Muscle of arm (tissue), 12 donors: ENCODE results near the gene SH2D3C. TPM values are rescaled to one million over a fixed set of nuclear protein-coding genes. Genes with fewer than 3 reads are reported as not detected.
"Not testable (repeated sequence)": the region's sequence is repeated elsewhere in the genome, so short reads cannot be mapped to it uniquely, and the experiment has no call there.

Experiments used
- DNase-seq: peaks from one replicate; pipeline ENCODE4 v3.0.0-alpha.2; 2013
- polyA plus RNA-seq, 12 donors: library from polyadenylated mRNA; unstranded; fragments of 120-200 nt; gene quantifications; one replicate each; pipeline ENCODE4 v1.2.1, GENCODE V29; 2013; ENCODE audit not compliant: insufficient read length in 12 of 12

Gene SH2D3C
- polyA plus RNA-seq, 12 donors = 13.5 to 40.7 (median 17.1) TPM; not detected in 1

- DNase-seq = no peak
Observed at GRCh38 chr9:127788337-127789011, 10.0 kb upstream of the SH2D3C start.

DNA sequence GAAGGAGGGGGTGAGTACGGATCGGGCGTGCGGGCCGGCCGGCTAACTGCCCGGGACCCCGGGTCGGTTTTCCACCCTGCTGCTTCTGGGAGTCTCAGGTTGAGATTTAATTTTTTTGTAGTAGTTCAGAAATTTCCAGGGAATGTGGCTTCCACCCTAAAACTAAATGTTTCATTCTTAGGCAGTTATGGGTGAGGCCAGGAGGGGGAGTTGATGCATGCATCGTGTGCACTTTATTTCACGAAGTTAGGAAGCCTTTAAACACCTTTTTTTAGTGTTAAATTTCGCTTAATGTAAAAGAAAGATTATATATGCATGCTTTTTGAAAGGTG is 8.3 kb upstream of the SH2D3C start:
- no peak for DNase-seq

DNA sequence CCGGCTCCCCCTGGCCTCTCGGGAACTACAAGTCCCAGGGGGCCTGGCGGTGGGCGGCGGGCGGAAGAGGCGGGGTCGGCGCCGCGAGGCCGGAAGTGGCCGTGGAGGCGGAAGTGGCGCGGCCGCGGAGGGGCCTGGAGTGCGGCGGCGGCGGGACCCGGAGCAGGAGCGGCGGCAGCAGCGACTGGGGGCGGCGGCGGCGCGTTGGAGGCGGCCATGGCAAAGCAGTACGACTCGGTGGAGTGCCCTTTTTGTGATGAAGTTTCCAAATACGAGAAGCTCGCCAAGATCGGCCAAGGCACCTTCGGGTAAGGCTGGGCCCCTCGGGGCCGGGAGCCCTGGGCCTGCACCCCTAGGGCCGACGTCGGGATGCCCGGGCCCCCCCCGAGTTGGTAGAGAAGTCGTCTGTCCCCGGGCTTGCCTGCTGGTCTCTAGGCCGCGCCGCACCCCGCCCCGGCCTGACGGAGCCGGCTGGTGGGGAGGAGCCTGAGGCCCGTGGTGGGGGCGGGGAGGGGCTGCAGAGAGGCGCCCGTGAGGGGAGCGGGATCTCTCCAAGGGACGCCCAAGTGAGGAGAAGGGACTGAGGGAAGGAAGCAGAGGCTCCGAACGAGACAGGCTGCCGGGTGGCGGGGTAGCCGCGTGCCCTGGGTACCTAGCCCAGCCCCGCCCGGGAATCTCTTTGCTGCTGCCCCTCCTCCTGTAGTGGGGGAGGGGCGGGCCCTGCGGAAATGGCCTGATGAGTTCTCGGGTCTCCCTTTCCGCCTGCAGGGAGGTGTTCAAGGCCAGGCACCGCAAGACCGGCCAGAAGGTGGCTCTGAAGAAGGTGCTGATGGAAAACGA is 7.7 kb upstream of the SH2D3C start, which contains the start of gene CDK9:
Gene CDK9 (plus strand): TSS at position 102 of the 840 bp plus-strand sequence. CDS start 115 bp downstream, at position 217.
- DNase-seq = peak; percentile 87

- DNase-seq = peak; percentile 92
Observed at GRCh38 chr9:127785023-127785932, 6.8 kb upstream of the SH2D3C start.

DNA sequence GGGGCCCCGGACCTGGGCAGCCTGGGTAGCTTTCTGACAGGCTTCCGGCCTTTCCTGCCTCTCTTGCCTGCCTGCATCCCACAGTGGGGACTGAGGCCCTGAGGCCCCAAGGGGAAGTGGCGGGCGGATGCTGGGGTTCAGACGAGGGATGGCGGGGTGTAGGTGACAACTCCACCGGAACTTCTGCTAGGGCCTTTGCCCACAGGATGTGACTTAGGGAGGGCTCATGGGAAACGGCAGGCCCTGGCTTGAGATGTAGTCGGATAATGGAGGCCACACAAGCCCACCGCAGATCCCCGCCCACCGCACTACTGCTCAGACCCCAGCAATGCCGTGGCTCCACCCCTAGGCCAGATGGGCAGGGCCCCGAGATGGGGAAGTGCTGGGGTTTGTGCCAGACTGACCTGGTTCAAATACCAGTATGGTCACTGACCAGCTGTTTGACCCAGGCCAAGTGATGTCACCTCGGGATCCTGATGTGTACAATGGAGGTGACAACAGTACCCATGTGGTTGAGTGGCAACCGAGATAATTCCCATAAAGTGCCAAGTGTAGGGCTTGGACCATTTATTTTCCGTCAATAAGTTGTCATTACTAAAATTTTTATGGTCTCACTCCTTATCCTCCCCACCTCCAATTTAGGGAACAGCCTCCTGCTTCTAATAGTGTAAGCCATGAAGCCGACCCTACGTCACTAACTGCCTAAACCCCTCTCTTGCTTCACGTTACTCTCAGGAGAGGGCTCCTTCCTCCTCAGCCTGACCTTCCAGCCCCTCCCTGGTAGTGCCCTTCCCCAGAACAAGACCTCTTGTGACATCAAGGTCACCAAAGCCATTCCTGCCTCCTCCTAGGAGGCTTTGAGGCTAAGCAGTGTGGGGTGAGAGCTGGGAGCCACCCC is 4.9 kb upstream of the SH2D3C start:
- DNase-seq = no peak

GRCh38 chr9:127781806-127782205 is 3.3 kb upstream of the SH2D3C start:
- no peak for DNase-seq

DNA sequence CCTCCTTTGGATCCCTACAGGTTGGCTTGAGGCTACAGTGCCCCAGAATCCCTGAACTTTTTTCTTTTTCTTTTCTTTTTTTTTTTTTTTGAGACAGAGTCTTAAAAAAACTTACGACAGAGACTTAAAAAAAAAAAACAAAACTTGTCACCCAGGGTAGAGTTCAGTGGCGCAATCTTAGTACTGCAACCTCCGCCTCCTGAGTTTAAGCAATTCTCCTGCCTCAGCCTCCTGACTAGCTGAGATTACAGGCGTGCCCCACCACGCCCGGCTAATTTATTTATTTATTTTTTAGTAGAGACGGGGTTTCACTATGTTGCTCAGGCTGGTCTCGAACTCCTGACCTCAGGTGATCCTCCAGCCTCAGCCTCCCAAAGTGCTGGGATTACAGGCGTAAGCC is 2.4 kb upstream of the SH2D3C start:
- DNase-seq = not testable (repeated sequence)

- DNase-seq = no peak
Observed at GRCh38 chr9:127780126-127780885, 1.8 kb upstream of the SH2D3C start.

- DNase-seq = no peak
Observed at GRCh38 chr9:127779136-127779981, 893 bp upstream of the SH2D3C start.

GRCh38 chr9:127777368-127777980 is 992 bp downstream of the SH2D3C start:
- no peak for DNase-seq

GRCh38 chr9:127776924-127777289 is 1.6 kb downstream of the SH2D3C start:
- DNase-seq = no peak

DNA sequence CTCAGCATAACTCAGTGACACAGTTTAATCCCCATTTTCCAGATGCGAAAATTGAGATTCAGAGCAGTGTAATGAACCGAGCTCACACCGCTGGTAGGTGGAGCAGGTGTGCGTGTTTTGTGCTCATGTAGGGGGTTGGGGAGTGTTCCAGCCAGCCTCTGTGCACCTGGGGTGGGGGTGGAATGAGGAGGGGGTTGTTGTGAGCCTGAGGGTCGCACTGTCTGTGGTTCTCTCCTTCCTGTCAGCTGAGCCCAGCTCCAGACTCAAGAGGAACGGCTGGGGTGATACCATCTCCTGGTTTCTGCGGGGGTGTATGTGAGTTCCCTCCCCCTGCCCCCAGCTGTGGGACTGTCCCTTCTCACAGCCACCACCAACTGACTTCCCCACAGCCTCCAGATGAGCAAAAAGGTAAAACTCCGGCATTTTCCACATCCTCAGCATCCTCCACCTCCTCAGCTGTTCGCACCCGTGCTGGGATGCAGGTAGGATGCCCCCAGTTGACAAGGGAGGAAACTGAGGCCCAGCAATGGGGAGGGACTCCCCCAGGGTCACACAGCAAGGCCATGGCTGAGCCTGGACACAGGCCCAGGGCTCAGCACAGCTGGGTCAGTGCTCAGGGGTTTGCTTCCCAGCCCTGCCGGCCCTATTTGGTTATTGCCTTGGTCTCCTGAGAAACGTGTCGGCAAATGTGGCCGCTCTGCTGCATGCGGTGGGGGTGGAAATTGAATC is 2.1 kb downstream of the SH2D3C start:
- DNase-seq = no peak

DNA sequence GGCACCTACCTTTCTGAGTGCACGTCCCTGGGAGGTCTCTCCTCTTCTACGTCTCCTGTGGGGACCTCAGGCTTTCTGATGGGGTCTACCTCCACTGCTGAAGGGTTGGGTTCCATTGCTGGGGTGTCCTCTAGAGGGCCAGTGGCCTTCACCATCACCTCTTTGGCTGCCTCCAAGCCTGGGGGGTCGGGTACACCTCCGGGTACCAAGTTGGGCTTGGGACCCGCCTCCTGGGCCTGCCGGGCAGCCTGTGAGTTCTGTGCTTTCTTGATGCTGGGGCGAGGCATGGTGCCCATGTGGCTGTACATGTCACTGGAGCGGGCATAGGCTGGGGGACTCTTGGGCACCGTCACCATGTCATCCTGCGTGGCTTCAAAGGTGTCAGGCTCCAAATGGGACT is 4.5 kb downstream of the SH2D3C start:
- DNase-seq = no peak

- DNase-seq = no peak
Observed at GRCh38 chr9:127773272-127773671, 5.2 kb downstream of the SH2D3C start.

DNA sequence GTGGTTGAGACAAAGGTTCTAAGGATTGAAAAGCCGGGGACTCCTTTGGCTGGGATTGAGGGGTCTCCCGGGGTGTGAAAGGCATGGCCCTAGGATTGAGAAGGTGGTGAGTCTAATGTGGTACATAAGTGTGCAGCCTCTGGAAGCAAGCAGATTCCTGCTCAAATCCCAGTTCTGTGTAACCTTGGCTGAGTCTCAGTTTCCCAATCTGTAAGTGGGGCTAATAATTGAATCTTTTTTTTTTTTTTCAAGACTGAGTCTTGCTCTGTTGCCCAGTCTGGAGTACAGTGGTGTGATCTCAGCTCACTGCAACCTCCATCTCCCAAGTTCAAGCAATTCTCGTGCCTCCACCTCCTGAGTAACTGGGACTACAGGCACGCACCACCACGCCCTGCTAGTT is 5.9 kb downstream of the SH2D3C start:
- DNase-seq = no peak

GRCh38 chr9:127771570-127772189 is 6.8 kb downstream of the SH2D3C start:
- no peak for DNase-seq

DNA sequence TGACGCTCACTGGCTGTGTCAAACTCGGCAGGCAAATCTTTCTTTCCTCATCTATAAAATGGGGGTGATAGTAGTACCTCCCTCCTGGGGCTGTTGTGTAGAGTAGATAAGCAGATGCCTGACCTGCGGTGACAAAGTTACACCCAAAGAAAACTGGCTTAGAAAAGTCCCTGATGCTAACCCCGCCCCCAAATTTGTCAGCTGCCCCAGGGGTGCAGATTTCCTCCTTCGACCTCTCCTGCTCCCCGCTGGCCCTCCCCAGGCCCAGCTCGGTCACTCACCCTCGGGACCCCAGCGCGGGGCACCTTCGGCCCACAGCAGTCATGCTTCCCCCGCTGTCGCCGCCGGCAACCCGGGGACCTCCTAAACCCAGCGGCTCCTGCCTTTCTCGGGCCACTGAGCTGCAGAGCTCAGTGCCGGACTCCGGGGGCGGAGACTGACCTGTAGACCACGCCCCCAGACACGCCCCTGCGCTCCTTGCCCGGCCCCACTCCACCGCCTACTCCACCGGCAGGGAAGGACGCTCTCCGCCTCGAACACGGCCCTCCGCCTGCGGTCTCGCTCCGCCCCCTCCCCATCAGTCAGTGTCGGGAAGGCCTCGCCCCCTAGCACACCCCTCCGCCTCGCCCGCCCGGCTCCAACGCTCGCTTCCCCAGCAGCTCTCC is 7.4 kb downstream of the SH2D3C start:
- peak; percentile 95 for DNase-seq
